Brain microvascular endothelial cell (primary cell): ENCODE measurements around the gene C14orf93.
A peak's percentile ranks its signal among the peaks of the same experiment; 100 is the strongest.

Experiments used
- DNase-seq: peaks from one replicate; pipeline ENCODE4 v3.0.0-alpha.2; 2020
- H3K27ac ChIP-seq: fragments of 250-450 bp; sonication (Bioruptor Pico); 2 replicates; pipeline ENCODE4 v1.5.1; 2020; ENCODE audit warnings: mild to moderate bottlenecking, moderate library complexity
- H3K27me3 ChIP-seq: fragments of 250-450 bp; sonication (Bioruptor Pico); replicated peaks from 2 replicates; pipeline ENCODE4 v1.5.1; 2020; ENCODE audit warnings: mild to moderate bottlenecking
- H3K36me3 ChIP-seq: fragments of 250-450 bp; sonication (Bioruptor Pico); replicated peaks from 2 replicates; pipeline ENCODE4 v1.5.1; 2020; ENCODE audit warnings: mild to moderate bottlenecking
- H3K4me3 ChIP-seq: 2 replicates; pipeline ENCODE4 v1.5.1; 2011; ENCODE audit warnings: low read depth, mild to moderate bottlenecking, control low read depth, low read length, moderate library complexity
- CTCF ChIP-seq: IDR thresholded peaks from 2 replicates; pipeline ENCODE4 v1.5.1; 2011; ENCODE audit warnings: low read depth, mild to moderate bottlenecking, moderate library complexity, low read length, control low read depth, inconsistent platforms; ENCODE audit errors: missing control alignments
- in situ Hi-C: cut with HindIII; loops from 2 replicates; pipeline ENCODE4 v1.10.0; 2017; ENCODE audit warnings: low sequenced_read_pairs, low pct_ligation_motif_present

The C14orf93 gene

DNA sequence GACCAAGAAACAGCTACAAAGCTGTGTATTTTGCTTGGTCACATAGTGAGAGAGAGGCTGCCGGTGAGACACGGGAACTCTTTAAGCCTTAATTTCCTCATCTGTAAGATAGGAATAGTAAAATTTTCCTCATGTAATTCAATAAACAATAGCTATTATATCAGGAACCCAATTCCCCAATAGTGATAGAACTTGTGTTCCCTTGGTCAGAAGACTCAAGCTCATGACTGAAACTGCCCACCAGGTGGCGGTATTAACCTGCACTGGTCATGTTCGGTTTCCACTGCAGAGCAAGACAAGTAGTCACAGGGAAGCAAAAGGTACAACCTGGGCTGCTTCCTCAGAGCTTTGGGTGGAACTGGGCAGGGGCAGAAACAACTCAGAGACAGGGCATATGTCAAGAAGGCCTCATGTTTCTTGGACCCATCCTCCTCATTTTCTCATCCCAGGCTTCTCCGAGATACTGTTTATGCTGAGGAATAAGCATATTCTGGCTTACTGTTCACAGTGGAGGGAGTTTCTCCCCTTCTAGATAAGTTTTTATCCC lies 23.4 kb downstream of the C14orf93 start:
- H3K4me3 ChIP-seq: no peak overlapping the region
- H3K27ac ChIP-seq: no peak overlapping the region
- H3K27me3 ChIP-seq: no peaks in the 10 kb centered on the region
- in situ Hi-C loops: loop anchor here (10.0 kb wide), 1 partner anchor 58 kb away; the partner anchor contains the start of gene PSMB11
- DNase-seq: peak; percentile 80
- peaks cover 2% of the 10 kb centered on the region for H3K36me3 ChIP-seq
- TF ChIP-seq CTCF: peak; percentile 93

GRCh38 chr14:22985894-22986507 lies 23.9 kb downstream of the C14orf93 start:
- Histone ChIP-seq H3K4me3 (no peak overlapping the region), H3K27me3 (no peaks in the 10 kb centered on the region), H3K36me3 (peaks cover 2% of the 10 kb centered on the region), H3K27ac (no peak overlapping the region)
- no peak for DNase-seq
- TF ChIP-seq CTCF: no peak
- in situ Hi-C loops: loop anchor here (10.0 kb wide), 1 partner anchor 59 kb away; the partner anchor contains the start of gene PSMB11

DNA sequence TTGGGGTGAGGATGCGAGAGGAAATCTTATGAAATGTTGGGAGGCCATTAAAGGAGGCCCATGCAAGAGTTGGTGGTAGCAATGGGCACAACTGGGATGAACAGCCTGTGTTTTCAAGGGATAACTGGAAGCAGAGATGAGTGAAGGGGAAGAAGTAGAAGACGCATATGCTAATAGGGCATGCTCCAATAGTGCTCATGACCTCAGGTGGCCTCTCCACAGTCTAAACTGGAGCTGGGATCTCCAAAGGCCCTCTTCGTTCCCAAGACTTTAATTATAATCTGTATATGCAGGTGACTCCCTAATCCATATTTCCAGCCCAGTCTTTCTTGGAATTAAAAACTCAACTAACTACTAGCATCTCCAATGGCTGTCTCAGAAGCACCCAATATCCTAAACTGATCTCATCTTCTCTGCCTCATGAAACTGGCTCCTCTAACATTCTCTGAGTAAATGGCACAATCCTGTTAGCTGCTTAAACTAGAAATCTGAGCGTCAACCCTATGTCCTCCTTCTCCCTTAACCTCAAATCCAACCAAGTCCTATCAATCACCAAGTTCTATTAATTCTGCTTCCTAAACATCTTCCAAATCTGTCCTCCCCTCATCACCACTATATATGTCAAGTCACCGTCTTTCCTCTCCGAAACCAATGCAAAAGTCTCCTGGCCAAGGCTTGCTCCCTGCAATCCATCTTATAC lies 24.8 kb downstream of the C14orf93 start:
- TF ChIP-seq CTCF: no peak
- Histone ChIP-seq H3K27ac (no peak overlapping the region), H3K36me3 (peaks cover 2% of the 10 kb centered on the region), H3K4me3 (no peak overlapping the region), H3K27me3 (no peaks in the 10 kb centered on the region)
- no peak for DNase-seq
- in situ Hi-C loops: loop anchor here (10.0 kb wide), 1 partner anchor 60 kb away; the partner anchor contains the start of gene PSMB11

- in situ Hi-C loops: loop anchor here (10.0 kb wide), 1 partner anchor 62 kb away; the partner anchor contains the start of gene PSMB11
- TF ChIP-seq CTCF: peak; percentile 26
- Histone ChIP-seq H3K4me3 (peak within 1 kb of the TSS; percentile 83), H3K27me3 (no peaks in the 10 kb centered on the region), H3K36me3 (peaks cover 2% of the 10 kb centered on the region), H3K27ac (peak within 1 kb of the TSS; percentile 48)
- peak; percentile 83 for DNase-seq
Measured at GRCh38 chr14:22982477-22983245, 27.3 kb downstream of the C14orf93 start, which contains the start of gene AJUBA. TSS of gene AJUBA (minus strand) at chr14:22982551. CDS start at chr14:22982266, 285 bp downstream.

- Histone ChIP-seq H3K27me3 (no peaks in the 10 kb centered on the region), H3K27ac (peak overlapping the region; percentile 48), H3K4me3 (peak overlapping the region; percentile 83), H3K36me3 (no peaks in the 10 kb centered on the region)
- DNase-seq: no peak
- in situ Hi-C loops: loop anchor here (10.0 kb wide), 1 partner anchor 63 kb away; the partner anchor contains the start of gene PSMB11
- no peak for TF ChIP-seq CTCF
Measured at GRCh38 chr14:22981876-22982476, 28.0 kb downstream of the C14orf93 start.
